SH-SY5Y (cell line): ENCODE results near the gene SPATA20.

ENCODE experiments used
- GATA2 ChIP-seq: IDR thresholded peaks from 2 replicates; pipeline ENCODE4 v1.6.1; 2011; ENCODE audit warnings: mild to moderate bottlenecking, low read depth, low read length
- GATA3 ChIP-seq: IDR thresholded peaks from 2 replicates; pipeline ENCODE4 v1.6.1; 2011; ENCODE audit warnings: low read depth, mild to moderate bottlenecking, low read length, moderate library complexity

DNA sequence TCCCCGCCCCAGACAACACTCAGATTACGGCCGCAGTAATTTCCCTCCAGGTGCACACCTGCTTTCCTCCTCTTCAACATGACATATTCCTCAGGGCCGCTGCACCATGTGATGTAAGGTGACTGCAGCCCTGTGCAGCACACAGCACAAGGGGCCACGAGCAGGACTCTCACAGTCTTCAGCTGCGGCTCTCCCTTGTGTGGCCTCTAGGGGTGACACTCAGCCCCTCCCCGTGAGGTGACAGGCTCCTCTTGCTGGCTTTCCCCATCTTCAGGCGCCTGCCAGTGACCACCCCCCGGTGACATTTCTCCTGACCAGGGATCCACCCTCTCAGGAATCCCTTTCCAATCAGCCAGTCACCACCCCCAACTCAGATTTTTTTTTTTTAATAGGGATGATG, 56.4 kb downstream of the SPATA20 start:
- no peak for TF ChIP-seq GATA2
- no peak for TF ChIP-seq GATA3
